NK-92 treated with Interleukin-12 subunit alpha and Interleukin-12 subunit beta, amount 100 ng/mL, for 24 hours (cell line): ENCODE measurements around the gene ADK.

Experiments used
- DNase-seq: peaks from one replicate; lab custom pipeline; 2025; lab: John Stamatoyannopoulos, UW

The ADK gene

GRCh38 chr10:74602576-74602975 lies 451.6 kb downstream of the ADK start:
- DNase-seq, result no peak

- DNase-seq, result no peak
These were observed 459.3 kb downstream of the ADK start for GRCh38 chr10:74610299-74610698.

- no peak for DNase-seq
These were observed 461.2 kb downstream of the ADK start for GRCh38 chr10:74612195-74612594.

GRCh38 chr10:74620626-74621025 lies 469.6 kb downstream of the ADK start:
- DNase-seq, result no peak

- DNase-seq, result no peak
These were observed 472.8 kb downstream of the ADK start for GRCh38 chr10:74623786-74624185.

- DNase-seq, result no peak
These were observed 473.5 kb downstream of the ADK start for GRCh38 chr10:74624501-74624900.

GRCh38 chr10:74628136-74628535 lies 477.1 kb downstream of the ADK start:
- DNase-seq, result no peak

- DNase-seq, result no peak
These were observed 484.0 kb downstream of the ADK start for GRCh38 chr10:74634995-74635536.

- no peak for DNase-seq
These were observed 484.6 kb downstream of the ADK start for GRCh38 chr10:74635655-74636054.

GRCh38 chr10:74637685-74638084 lies 486.7 kb downstream of the ADK start:
- DNase-seq, result no peak

GRCh38 chr10:74640134-74640921 lies 489.3 kb downstream of the ADK start:
- DNase-seq, result no peak

- no peak for DNase-seq
These were observed 490.6 kb downstream of the ADK start for GRCh38 chr10:74641659-74642058.

- DNase-seq, result no peak
These were observed 492.0 kb downstream of the ADK start for GRCh38 chr10:74642901-74643595.

GRCh38 chr10:74643596-74643975 lies 492.6 kb downstream of the ADK start:
- DNase-seq, result no peak

GRCh38 chr10:74644738-74645137 lies 493.7 kb downstream of the ADK start:
- DNase-seq, result no peak

GRCh38 chr10:74645692-74646091 lies 494.7 kb downstream of the ADK start:
- no peak for DNase-seq

- no peak for DNase-seq
These were observed 499.6 kb downstream of the ADK start for GRCh38 chr10:74650613-74651012.

GRCh38 chr10:74651565-74651964 lies 500.5 kb downstream of the ADK start:
- DNase-seq, result no peak

- no peak for DNase-seq
These were observed 501.6 kb downstream of the ADK start for GRCh38 chr10:74652664-74653063.

GRCh38 chr10:74658511-74658910 lies 507.5 kb downstream of the ADK start:
- no peak for DNase-seq

- no peak for DNase-seq
These were observed 511.6 kb downstream of the ADK start for GRCh38 chr10:74662635-74663034.

GRCh38 chr10:74669210-74669609 lies 518.2 kb downstream of the ADK start:
- no peak for DNase-seq

GRCh38 chr10:74671716-74672115 lies 520.7 kb downstream of the ADK start:
- no peak for DNase-seq
